ENCODE data around the gene DNAL1. TPM values are rescaled to one million over a fixed set of nuclear protein-coding genes. Genes with fewer than 3 reads are reported as not detected.

Gene DNAL1
- total and polyA plus RNA-seq, 2 of the 13 experiments (the other 11 are each of a cell fraction or from before 2014, with no cell fraction given) = 1.4 to 13.3 TPM

DNA sequence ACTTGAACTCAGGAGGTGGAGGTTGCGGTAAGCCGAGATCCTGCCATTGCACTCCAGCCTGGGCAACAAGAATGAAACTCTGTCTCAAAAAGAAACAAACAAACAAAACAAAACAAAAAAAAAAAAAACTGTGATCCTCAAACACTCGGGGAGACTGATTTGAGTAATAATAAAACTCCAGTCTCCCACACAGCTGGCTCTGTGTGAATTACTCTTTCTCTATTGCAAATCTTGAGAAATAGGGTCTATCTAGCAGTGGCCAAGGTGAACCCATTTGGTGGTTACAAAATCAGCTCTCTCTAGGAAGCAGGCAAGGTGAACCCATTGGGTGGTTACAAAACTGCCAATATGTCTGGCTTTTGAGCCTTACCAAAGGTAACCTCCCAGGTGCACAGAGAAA lies 38.5 kb upstream of the DNAL1 start (continued):
- TF ChIP-seq, protein P1, sequence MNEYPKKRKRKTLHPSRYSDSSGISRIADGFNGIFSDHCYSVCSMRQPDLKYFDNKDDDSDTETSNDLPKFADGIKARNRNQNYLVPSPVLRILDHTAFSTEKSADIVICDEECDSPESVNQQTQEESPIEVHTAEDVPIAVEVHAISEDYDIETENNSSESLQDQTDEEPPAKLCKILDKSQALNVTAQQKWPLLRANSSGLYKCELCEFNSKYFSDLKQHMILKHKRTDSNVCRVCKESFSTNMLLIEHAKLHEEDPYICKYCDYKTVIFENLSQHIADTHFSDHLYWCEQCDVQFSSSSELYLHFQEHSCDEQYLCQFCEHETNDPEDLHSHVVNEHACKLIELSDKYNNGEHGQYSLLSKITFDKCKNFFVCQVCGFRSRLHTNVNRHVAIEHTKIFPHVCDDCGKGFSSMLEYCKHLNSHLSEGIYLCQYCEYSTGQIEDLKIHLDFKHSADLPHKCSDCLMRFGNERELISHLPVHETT (CRISPR knock-in tag; conservative IDR thresholded peaks at IDR 0.05) = no peak
- TF ChIP-seq ZNF766 (CRISPR knock-in tag; IDR thresholded peaks at IDR 0.05; ENCODE audit: borderline replicate concordance) = no peak
- no peak for TF ChIP-seq KDM1A (CRISPR knock-in tag; IDR thresholded peaks at IDR 0.05)
- TF ChIP-seq CREB1 (IDR thresholded peaks at IDR 0.05) = no peak
- TF ChIP-seq CREB1 (CRISPR knock-in tag; IDR thresholded peaks at IDR 0.05) = no peak
- TF ChIP-seq REXO4 (CRISPR knock-in tag; IDR thresholded peaks at IDR 0.05; ENCODE audit: borderline replicate concordance) = no peak
- TF ChIP-seq ZNF207 (IDR thresholded peaks at IDR 0.05; ENCODE audit: borderline replicate concordance) = no peak
- no peak for TF ChIP-seq ZNF878 (CRISPR knock-in tag; IDR thresholded peaks at IDR 0.05)

DNA sequence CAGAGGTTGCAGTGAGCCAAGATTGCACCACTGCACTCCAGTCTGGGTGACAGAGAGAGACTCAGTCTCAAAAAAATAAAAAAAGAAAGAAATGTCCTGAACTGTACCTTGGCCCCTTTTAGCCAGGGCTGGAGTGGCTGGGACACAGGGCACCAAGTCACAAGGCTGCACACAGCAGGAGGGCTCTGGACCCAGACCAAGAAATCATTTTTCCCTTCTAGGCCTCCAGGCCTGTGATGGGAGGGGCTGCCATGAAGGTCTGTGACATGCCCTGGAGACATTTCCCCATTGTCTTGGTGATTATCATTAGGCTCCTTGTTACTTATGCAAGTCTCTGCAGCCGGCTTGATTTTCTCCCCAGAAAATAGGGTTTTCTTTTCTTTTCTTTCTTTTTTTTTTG lies 37.5 kb upstream of the DNAL1 start:
- TF ChIP-seq ZFP1 (CRISPR knock-in tag; IDR thresholded peaks at IDR 0.05) (no peak), KMT2B (CRISPR knock-in tag; IDR thresholded peaks at IDR 0.05) (no peak), ZSCAN29 (CRISPR knock-in tag; conservative IDR thresholded peaks at IDR 0.05) (no peak), FOXK1 (CRISPR knock-in tag; IDR thresholded peaks at IDR 0.05; ENCODE audit: borderline replicate concordance, low read depth) (no peak)
- intact Hi-C loops (cut with micrococcal nuclease; ENCODE audit: unreplicated experiment) (no loop called here), in situ Hi-C loops (cut with HindIII; ENCODE audit: extremely low pct_ligation_motif_present, low pct_unique_long_range_greater_than_20kb) (no loop called here)
- Histone ChIP-seq H3K4me3 (replicated peaks in 1 of 3; ENCODE audit: insufficient read depth in 1 of 3, low read depth in 2 of 3, low read length in 3 of 3) (no peak overlapping the region), H3K9ac (ENCODE audit: insufficient read depth, low read depth, low read length) (no peak overlapping the region), H3K36me3 (replicated peaks in 1 of 2; ENCODE audit: control insufficient read depth in 1 of 2, insufficient read depth in 2 of 2, low read length in 2 of 2) (no peaks in the 10 kb centered on the region), H3K4me1 (ENCODE audit: insufficient read depth, low read length) (peaks cover 30% of the 10 kb centered on the region), H3K27me3 (ENCODE audit: control insufficient read depth in 1 of 2, insufficient read depth in 2 of 2, low read length in 2 of 2) (no peaks in the 10 kb centered on the region), H3K4me2 (ENCODE audit: low read depth, low read length) (no peak overlapping the region), H3K79me2 (ENCODE audit: insufficient read depth, low read length) (no peaks in the 10 kb centered on the region), H2AFZ (ENCODE audit: low read length) (no peak overlapping the region), H4K20me1 (ENCODE audit: insufficient read depth, low read length) (no peaks in the 10 kb centered on the region), H3K27ac (ENCODE audit: extremely low read length, insufficient read depth, low read length) (no peak overlapping the region), H3K9me3 (ENCODE audit: low read length) (no peaks in the 10 kb centered on the region)
- CTCF ChIA-PET (ENCODE audit: low intra/inter-chr PET ratio, low total read pairs) = no interaction called here
- no TSS peak for BruUV-seq (replicated peaks)
- DNase-seq (ENCODE audit: low spot score) = no peak
- POLR2A ChIA-PET = no interaction called here
- 90% methylated on average over 1 of the region's 1 CpG for WGBS (ENCODE audit: low lambda C conversion rate)
- no peak for ATAC-seq
- no peak for FAIRE-seq

Measured in HepG2 (cell line).